ENCODE results near the gene NARS2. TPM values are rescaled to one million over a fixed set of nuclear protein-coding genes. Genes with fewer than 3 reads are reported as not detected.

NARS2 gene
- total RNA-seq, 4 donors from 2014 or later: 17.1 to 23.6 (median 22.5) TPM

GRCh38 chr11:78406568-78407196, 168.0 kb downstream of the NARS2 start:
- TF ChIP-seq, protein P1, sequence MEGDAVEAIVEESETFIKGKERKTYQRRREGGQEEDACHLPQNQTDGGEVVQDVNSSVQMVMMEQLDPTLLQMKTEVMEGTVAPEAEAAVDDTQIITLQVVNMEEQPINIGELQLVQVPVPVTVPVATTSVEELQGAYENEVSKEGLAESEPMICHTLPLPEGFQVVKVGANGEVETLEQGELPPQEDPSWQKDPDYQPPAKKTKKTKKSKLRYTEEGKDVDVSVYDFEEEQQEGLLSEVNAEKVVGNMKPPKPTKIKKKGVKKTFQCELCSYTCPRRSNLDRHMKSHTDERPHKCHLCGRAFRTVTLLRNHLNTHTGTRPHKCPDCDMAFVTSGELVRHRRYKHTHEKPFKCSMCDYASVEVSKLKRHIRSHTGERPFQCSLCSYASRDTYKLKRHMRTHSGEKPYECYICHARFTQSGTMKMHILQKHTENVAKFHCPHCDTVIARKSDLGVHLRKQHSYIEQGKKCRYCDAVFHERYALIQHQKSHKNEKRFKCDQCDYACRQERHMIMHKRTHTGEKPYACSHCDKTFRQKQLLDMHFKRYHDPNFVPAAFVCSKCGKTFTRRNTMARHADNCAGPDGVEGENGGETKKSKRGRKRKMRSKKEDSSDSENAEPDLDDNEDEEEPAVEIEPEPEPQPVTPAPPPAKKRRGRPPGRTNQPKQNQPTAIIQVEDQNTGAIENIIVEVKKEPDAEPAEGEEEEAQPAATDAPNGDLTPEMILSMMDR (IDR thresholded peaks at IDR 0.05): no peak
- TF ChIP-seq POLR2A (IDR thresholded peaks at IDR 0.05): no peak
- DNase-seq: no peak
- Histone ChIP-seq H3K9me3 (no peaks in the 10 kb centered on the region), H3K4me1 (no peaks in the 10 kb centered on the region), H3K4me3 (replicated peaks in 1 of 3) (no peak overlapping the region), H3K27ac (no peak overlapping the region), H3K36me3 (no peaks in the 10 kb centered on the region), H3K27me3 (no peaks in the 10 kb centered on the region)
- WGBS, 2 donors: 80 to 90% methylated on average over 3 of the region's 3 CpGs
- intact Hi-C loops (cut with DNase I): no loop called here

GRCh38 chr11:78405805-78406204, 168.9 kb downstream of the NARS2 start:
- TF ChIP-seq POLR2A (IDR thresholded peaks at IDR 0.05): no peak
- TF ChIP-seq, protein P1 (IDR thresholded peaks at IDR 0.05): no peak
- intact Hi-C loops (cut with DNase I): no loop called here
- no peaks in the 10 kb centered on the region for H3K9me3 ChIP-seq
- H3K4me3 ChIP-seq (replicated peaks in 1 of 3): no peak overlapping the region
- H3K4me1 ChIP-seq: no peaks in the 10 kb centered on the region
- H3K27ac ChIP-seq: no peak overlapping the region
- WGBS, 2 donors: 68 to 93% methylated on average over 2 of the region's 2 CpGs
- no peak for DNase-seq
- H3K27me3 ChIP-seq: no peaks in the 10 kb centered on the region
- no peaks in the 10 kb centered on the region for H3K36me3 ChIP-seq

GRCh38 chr11:78403781-78404180, 170.9 kb downstream of the NARS2 start:
- no peak for TF ChIP-seq POLR2A (IDR thresholded peaks at IDR 0.05)
- TF ChIP-seq, protein P1 (IDR thresholded peaks at IDR 0.05): no peak

DNA sequence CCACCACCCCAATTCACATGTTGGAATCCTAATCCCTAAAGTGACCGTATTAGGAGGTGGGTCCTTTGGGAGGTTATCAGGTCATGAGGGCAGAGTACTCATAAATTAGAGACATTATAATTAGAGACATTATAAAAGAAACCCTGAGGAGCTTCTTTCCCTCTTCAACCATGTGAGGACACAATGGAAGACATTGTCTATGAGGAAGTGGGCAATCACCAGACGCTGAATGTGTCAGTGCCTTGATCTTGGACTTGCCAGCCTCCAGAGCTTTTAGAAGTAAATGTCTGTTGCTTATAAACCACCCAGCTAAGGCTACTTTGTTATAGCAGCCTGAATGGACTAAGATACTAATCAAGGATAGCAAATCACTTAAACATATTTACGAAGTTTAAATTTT, 171.8 kb downstream of the NARS2 start:
- H3K27me3 ChIP-seq: no peaks in the 10 kb centered on the region
- no peaks in the 10 kb centered on the region for H3K36me3 ChIP-seq
- H3K27ac ChIP-seq: no peak overlapping the region
- H3K4me1 ChIP-seq: no peaks in the 10 kb centered on the region
- no peak overlapping the region for H3K4me3 ChIP-seq (replicated peaks in 1 of 3)
- TF ChIP-seq POLR2A (IDR thresholded peaks at IDR 0.05): no peak
- TF ChIP-seq, protein P1 (IDR thresholded peaks at IDR 0.05): no peak
- no peak for DNase-seq
- no peaks in the 10 kb centered on the region for H3K9me3 ChIP-seq
- 95 to 99% methylated on average over 3 of the region's 3 CpGs for WGBS, 2 donors
- intact Hi-C loops (cut with DNase I): no loop called here

More at GRCh38 chr11:78403781-78404180, 170.9 kb downstream of the NARS2 start:
- no peaks in the 10 kb centered on the region for H3K27me3 ChIP-seq
- no peaks in the 10 kb centered on the region for H3K9me3 ChIP-seq
- DNase-seq: no peak
- no peak overlapping the region for H3K27ac ChIP-seq
- H3K36me3 ChIP-seq: no peaks in the 10 kb centered on the region
- 80 to 86% methylated on average over 2 of the region's 2 CpGs for WGBS, 2 donors
- intact Hi-C loops (cut with DNase I): no loop called here
- no peak overlapping the region for H3K4me3 ChIP-seq (replicated peaks in 1 of 3)
- H3K4me1 ChIP-seq: no peaks in the 10 kb centered on the region

GRCh38 chr11:78400702-78401101, 174.0 kb downstream of the NARS2 start:
- DNase-seq: no peak
- 87 to 94% methylated on average over 3 of the region's 3 CpGs for WGBS, 2 donors
- intact Hi-C loops (cut with DNase I): no loop called here
- Histone ChIP-seq H3K36me3 (no peaks in the 10 kb centered on the region), H3K4me3 (replicated peaks in 1 of 3) (no peak overlapping the region), H3K27ac (no peak overlapping the region), H3K4me1 (no peaks in the 10 kb centered on the region), H3K9me3 (no peaks in the 10 kb centered on the region), H3K27me3 (no peaks in the 10 kb centered on the region)
- no peak for TF ChIP-seq POLR2A (IDR thresholded peaks at IDR 0.05)
- TF ChIP-seq, protein P1 (IDR thresholded peaks at IDR 0.05): no peak

Measured in thyroid gland (tissue), 4 donors.